ENCODE measurements around the gene MSANTD3. TPM values are rescaled to one million over a fixed set of nuclear protein-coding genes. Genes with fewer than 3 reads are reported as not detected.

Gene MSANTD3
- total RNA-seq, 1 donor from 2014 or later, result 18.1 TPM

DNA sequence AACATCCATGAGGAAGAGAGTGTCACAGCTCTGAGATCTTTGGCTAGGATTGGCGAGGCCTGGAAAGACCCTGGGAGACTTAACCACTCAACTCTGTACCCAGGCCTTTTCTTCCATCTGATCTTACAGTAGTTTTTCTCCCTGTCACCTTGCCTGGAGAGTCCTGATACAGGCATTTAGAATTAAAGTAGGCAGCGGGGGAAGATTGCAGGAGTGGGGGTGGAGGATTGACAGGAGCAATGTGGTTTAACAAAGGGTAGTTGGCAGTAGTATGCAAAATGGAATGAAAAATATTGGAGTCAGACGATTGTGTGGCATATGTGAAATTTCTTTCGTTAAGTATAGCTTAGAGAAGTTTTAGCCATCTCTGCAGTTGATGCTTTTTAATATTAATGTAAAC, 62.9 kb downstream of the MSANTD3 start:
- intact Hi-C loops (cut with micrococcal nuclease), result no loop called here
- DNase-seq (no peak), ATAC-seq (no peak)

DNA sequence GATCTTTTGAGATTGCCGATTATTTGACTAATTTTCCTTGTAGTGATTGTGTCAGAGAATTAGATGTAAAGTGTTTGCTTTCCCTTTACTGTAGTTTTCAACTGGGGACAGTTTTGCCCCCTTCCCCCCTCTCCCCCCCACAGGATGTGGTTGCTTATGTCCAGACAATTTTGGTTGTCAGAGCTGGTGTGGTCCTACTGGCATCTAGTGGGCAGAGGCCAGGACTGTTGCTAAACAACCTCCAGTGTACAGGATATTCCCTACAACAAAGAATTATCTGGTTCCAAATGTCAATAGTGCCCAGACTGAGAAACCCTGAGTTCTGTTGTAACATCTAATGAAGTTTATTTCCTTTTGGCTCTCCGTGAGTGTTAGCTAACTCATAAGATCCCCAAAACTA, 66.0 kb downstream of the MSANTD3 start:
- intact Hi-C loops (cut with micrococcal nuclease), result no loop called here
- no peak for DNase-seq
- peak; percentile 62 for ATAC-seq

DNA sequence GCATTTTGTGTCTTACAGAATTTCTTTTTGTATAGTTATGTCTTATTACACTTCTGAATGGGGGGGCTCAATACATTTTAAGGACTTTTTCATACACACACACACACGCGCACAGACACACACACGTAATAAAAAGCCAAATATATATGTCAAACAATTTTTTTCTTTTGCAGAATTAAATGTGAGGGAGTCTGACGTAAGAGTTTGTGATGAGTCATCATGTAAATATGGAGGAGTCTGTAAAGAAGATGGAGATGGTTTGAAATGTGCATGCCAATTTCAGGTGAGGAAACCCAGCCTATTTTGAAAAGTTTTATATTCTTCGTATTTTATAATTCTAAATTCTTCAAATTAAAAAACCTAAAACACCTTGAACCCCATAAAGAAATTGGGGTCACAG, 71.6 kb downstream of the MSANTD3 start:
- DNase-seq, result no peak
- intact Hi-C loops (cut with micrococcal nuclease), result no loop called here

DNA sequence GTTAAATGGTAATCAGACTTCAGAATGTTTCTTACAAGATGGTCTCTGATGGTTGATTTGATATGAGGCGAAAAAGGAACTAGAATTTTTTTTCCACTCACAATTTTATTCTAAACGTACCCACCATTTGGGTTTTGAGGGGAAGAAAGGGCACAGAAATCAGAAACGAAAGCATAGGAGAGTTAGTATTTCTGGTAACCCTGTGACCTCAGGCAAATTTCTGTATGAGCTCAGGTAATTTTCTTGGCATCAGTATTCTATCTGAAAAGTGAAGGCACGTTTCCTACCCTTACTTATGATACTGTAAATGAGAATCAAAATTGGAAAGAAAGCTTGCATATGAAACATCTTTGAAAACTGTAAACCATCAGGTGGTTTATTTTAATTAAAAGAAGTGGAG, 72.5 kb downstream of the MSANTD3 start:
- no peak for DNase-seq
- intact Hi-C loops (cut with micrococcal nuclease), result no loop called here
- ATAC-seq, result no peak

More for the DNA sequence above, 71.6 kb downstream of the MSANTD3 start:
- no peak for ATAC-seq

DNA sequence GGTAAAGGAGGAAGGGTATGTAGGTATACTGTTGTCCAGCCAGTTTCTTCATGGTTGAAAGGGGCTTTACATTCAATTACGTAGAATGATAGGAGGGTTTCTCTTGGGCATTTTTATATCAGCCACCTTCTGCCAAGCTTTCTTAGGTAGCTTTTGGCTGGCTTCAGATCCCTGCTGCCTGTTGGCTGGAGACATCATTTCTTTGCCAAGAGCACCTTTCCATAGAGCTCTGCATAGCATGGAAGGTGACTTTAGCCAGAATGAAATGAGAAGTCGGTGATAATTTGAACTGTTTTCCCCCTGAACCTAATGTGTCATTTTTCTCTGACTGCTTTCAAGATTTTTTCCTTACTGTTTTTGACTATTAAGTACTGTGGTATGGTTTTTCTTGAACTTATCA, 72.9 kb downstream of the MSANTD3 start:
- no peak for ATAC-seq
- intact Hi-C loops (cut with micrococcal nuclease), result loop anchor here (10.0 kb wide), 1 partner anchor 95 kb away; no protein-coding TSS in a partner anchor
- DNase-seq, result no peak

Other genes starting within 250 kb of the MSANTD3 start
- 8.3 TPM for gene TEX10, start 74.2 kb upstream of the MSANTD3 start, total RNA-seq
- gene TMEFF1, start 46.0 kb downstream of the MSANTD3 start, total RNA-seq, result not detected
- 71.6 TPM for gene CAVIN4, start 150.9 kb downstream of the MSANTD3 start, total RNA-seq